Prostate gland (tissue), 2 donors: ENCODE measurements around the gene SUSD3.

Source experiments
- POLR2A ChIP-seq: fragments of 450-650 bp; IDR thresholded peaks from one replicate; pipeline ENCODE4 v1.6.1; 2016; ENCODE audit warnings: antibody characterized with exemption, mild to moderate bottlenecking
- POLR2AphosphoS5 ChIP-seq: sonication (generic); formaldehyde crosslinking; IDR thresholded peaks from one replicate; pipeline ENCODE4 v1.6.1; 2017; ENCODE audit warnings: antibody characterized with exemption
- TF ChIP-seq, protein P1 (sequence below), 4 experiments: fragments of 200-600 bp in 2 of 4; fragments of 450-650 bp in 2 of 4; sonication (generic) in 2 of 4; IDR thresholded peaks; 1 replicate in 3 of 4; 2 replicates in 1 of 4; pipeline ENCODE4 v1.5.1; 2016 to 2019; ENCODE audit warnings: antibody characterized with exemption in 4 of 4, mild to moderate bottlenecking in 2 of 4, moderate library complexity in 2 of 4

DNA sequence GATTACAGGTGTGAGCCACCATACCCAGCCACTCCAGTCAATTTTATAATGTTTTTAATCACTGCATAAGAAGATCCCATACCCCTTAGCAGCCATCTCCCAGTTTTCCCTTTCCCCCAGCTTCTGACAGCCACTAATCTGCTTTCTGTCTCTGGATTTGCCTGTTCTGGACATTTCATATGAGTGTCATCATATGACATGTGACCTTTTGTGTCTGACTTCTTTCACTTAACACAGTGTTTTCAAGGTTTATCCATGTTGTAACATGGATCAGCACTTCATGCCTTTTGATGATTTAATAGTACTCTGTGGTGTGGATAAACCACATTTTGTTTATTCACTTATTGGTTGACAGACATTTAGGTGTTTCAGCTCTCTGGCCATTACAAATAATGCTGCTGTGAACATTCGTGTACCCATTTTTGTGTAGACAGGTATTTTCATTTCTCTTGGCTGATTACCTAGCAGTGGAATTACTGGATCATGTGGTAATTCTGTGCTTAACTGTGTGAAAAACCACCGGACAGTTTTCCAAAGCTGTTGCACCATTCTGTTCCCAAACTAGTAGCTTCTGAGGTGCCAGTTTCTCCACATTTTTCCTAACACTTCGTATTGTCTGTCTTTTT lies 8.6 kb downstream of the SUSD3 start:
- TF ChIP-seq, protein P1, sequence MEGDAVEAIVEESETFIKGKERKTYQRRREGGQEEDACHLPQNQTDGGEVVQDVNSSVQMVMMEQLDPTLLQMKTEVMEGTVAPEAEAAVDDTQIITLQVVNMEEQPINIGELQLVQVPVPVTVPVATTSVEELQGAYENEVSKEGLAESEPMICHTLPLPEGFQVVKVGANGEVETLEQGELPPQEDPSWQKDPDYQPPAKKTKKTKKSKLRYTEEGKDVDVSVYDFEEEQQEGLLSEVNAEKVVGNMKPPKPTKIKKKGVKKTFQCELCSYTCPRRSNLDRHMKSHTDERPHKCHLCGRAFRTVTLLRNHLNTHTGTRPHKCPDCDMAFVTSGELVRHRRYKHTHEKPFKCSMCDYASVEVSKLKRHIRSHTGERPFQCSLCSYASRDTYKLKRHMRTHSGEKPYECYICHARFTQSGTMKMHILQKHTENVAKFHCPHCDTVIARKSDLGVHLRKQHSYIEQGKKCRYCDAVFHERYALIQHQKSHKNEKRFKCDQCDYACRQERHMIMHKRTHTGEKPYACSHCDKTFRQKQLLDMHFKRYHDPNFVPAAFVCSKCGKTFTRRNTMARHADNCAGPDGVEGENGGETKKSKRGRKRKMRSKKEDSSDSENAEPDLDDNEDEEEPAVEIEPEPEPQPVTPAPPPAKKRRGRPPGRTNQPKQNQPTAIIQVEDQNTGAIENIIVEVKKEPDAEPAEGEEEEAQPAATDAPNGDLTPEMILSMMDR (IDR thresholded peaks at IDR 0.05): no peak
- TF ChIP-seq POLR2A (no peak), POLR2AphosphoS5 (no peak)
